ENCODE data around the gene ZNF467.

ZNF467 gene

GRCh38 chr7:149763563-149764240, 9.7 kb downstream of the ZNF467 start:
- no CpG with 5 or more reads among the region's 22 CpGs for WGBS (ENCODE audit: insufficient coverage, insufficient read length)
- H3K27me3 ChIP-seq (ENCODE audit: control insufficient read depth, insufficient read depth, low read length): peaks cover 70% of the 10 kb centered on the region
- no peak overlapping the region for H3K4me3 ChIP-seq (ENCODE audit: low read length)

GRCh38 chr7:149762610-149763009, 10.8 kb downstream of the ZNF467 start:
- Histone ChIP-seq H3K27ac (ENCODE audit: low read length) (no peak overlapping the region), H3K36me3 (ENCODE audit: control insufficient read depth, insufficient read depth, low read length) (no peaks in the 10 kb centered on the region), H3K4me3 (ENCODE audit: low read length) (no peak overlapping the region), H3K4me1 (ENCODE audit: control insufficient read depth, insufficient read depth, low read length) (peaks cover 14% of the 10 kb centered on the region), H3K27me3 (ENCODE audit: control insufficient read depth, insufficient read depth, low read length) (peaks cover 60% of the 10 kb centered on the region), H3K9me3 (ENCODE audit: control insufficient read depth, insufficient read depth, low read length) (no peaks in the 10 kb centered on the region)
- no peak for DNase-seq (ENCODE audit: low read depth, low spot score)
- WGBS (ENCODE audit: insufficient coverage, insufficient read length): no CpG with 5 or more reads among the region's 10 CpGs

More at GRCh38 chr7:149763563-149764240, 9.7 kb downstream of the ZNF467 start:
- Histone ChIP-seq H3K36me3 (ENCODE audit: control insufficient read depth, insufficient read depth, low read length) (no peaks in the 10 kb centered on the region), H3K9me3 (ENCODE audit: control insufficient read depth, insufficient read depth, low read length) (no peaks in the 10 kb centered on the region), H3K27ac (ENCODE audit: low read length) (no peak overlapping the region), H3K4me1 (ENCODE audit: control insufficient read depth, insufficient read depth, low read length) (peaks cover 14% of the 10 kb centered on the region)
- no peak for DNase-seq (ENCODE audit: low read depth, low spot score)

- peaks cover 55% of the 10 kb centered on the region for H3K27me3 ChIP-seq (ENCODE audit: control insufficient read depth, insufficient read depth, low read length)
- WGBS (ENCODE audit: insufficient coverage, insufficient read length): no CpG with 5 or more reads among the region's 4 CpGs
Observed at GRCh38 chr7:149762089-149762488, 11.3 kb downstream of the ZNF467 start.

GRCh38 chr7:149761307-149761706, 12.1 kb downstream of the ZNF467 start:
- H3K27me3 ChIP-seq (ENCODE audit: control insufficient read depth, insufficient read depth, low read length): peaks cover 47% of the 10 kb centered on the region
- no peaks in the 10 kb centered on the region for H3K9me3 ChIP-seq (ENCODE audit: control insufficient read depth, insufficient read depth, low read length)
- H3K36me3 ChIP-seq (ENCODE audit: control insufficient read depth, insufficient read depth, low read length): no peaks in the 10 kb centered on the region
- no peak overlapping the region for H3K27ac ChIP-seq (ENCODE audit: low read length)
- no peak for DNase-seq (ENCODE audit: low read depth, low spot score)
- WGBS (ENCODE audit: insufficient coverage, insufficient read length): no CpG with 5 or more reads among the region's 5 CpGs
- peaks cover 14% of the 10 kb centered on the region for H3K4me1 ChIP-seq (ENCODE audit: control insufficient read depth, insufficient read depth, low read length)
- no peak overlapping the region for H3K4me3 ChIP-seq (ENCODE audit: low read length)

More at GRCh38 chr7:149762089-149762488, 11.3 kb downstream of the ZNF467 start:
- Histone ChIP-seq H3K4me1 (ENCODE audit: control insufficient read depth, insufficient read depth, low read length) (peaks cover 14% of the 10 kb centered on the region), H3K4me3 (ENCODE audit: low read length) (no peak overlapping the region), H3K27ac (ENCODE audit: low read length) (no peak overlapping the region), H3K36me3 (ENCODE audit: control insufficient read depth, insufficient read depth, low read length) (no peaks in the 10 kb centered on the region), H3K9me3 (ENCODE audit: control insufficient read depth, insufficient read depth, low read length) (no peaks in the 10 kb centered on the region)
- no peak for DNase-seq (ENCODE audit: low read depth, low spot score)

GRCh38 chr7:149760538-149760937, 12.8 kb downstream of the ZNF467 start:
- H3K27me3 ChIP-seq (ENCODE audit: control insufficient read depth, insufficient read depth, low read length): peaks cover 39% of the 10 kb centered on the region
- no peaks in the 10 kb centered on the region for H3K9me3 ChIP-seq (ENCODE audit: control insufficient read depth, insufficient read depth, low read length)
- no CpG with 5 or more reads among the region's 6 CpGs for WGBS (ENCODE audit: insufficient coverage, insufficient read length)

GRCh38 chr7:149759093-149759860, 14.1 kb downstream of the ZNF467 start:
- WGBS (ENCODE audit: insufficient coverage, insufficient read length): no CpG with 5 or more reads among the region's 12 CpGs
- DNase-seq (ENCODE audit: low read depth, low spot score): no peak
- Histone ChIP-seq H3K4me3 (ENCODE audit: low read length) (no peak overlapping the region), H3K27ac (ENCODE audit: low read length) (no peak overlapping the region), H3K36me3 (ENCODE audit: control insufficient read depth, insufficient read depth, low read length) (no peaks in the 10 kb centered on the region), H3K27me3 (ENCODE audit: control insufficient read depth, insufficient read depth, low read length) (peaks cover 26% of the 10 kb centered on the region), H3K4me1 (ENCODE audit: control insufficient read depth, insufficient read depth, low read length) (no peaks in the 10 kb centered on the region), H3K9me3 (ENCODE audit: control insufficient read depth, insufficient read depth, low read length) (no peaks in the 10 kb centered on the region)

More at GRCh38 chr7:149760538-149760937, 12.8 kb downstream of the ZNF467 start:
- Histone ChIP-seq H3K36me3 (ENCODE audit: control insufficient read depth, insufficient read depth, low read length) (no peaks in the 10 kb centered on the region), H3K4me3 (ENCODE audit: low read length) (no peak overlapping the region), H3K27ac (ENCODE audit: low read length) (no peak overlapping the region), H3K4me1 (ENCODE audit: control insufficient read depth, insufficient read depth, low read length) (peaks cover 7% of the 10 kb centered on the region)
- DNase-seq (ENCODE audit: low read depth, low spot score): no peak

GRCh38 chr7:149753375-149754233, 19.8 kb downstream of the ZNF467 start:
- no peaks in the 10 kb centered on the region for H3K4me1 ChIP-seq (ENCODE audit: control insufficient read depth, insufficient read depth, low read length)
- H3K9me3 ChIP-seq (ENCODE audit: control insufficient read depth, insufficient read depth, low read length): no peaks in the 10 kb centered on the region
- H3K27ac ChIP-seq (ENCODE audit: low read length): no peak overlapping the region
- H3K27me3 ChIP-seq (ENCODE audit: control insufficient read depth, insufficient read depth, low read length): no peaks in the 10 kb centered on the region
- H3K4me3 ChIP-seq (ENCODE audit: low read length): no peak overlapping the region
- WGBS (ENCODE audit: insufficient coverage, insufficient read length): no CpG with 5 or more reads among the region's 20 CpGs
- no peaks in the 10 kb centered on the region for H3K36me3 ChIP-seq (ENCODE audit: control insufficient read depth, insufficient read depth, low read length)
- DNase-seq (ENCODE audit: low read depth, low spot score): no peak

GRCh38 chr7:149752646-149753045, 20.7 kb downstream of the ZNF467 start:
- no peak overlapping the region for H3K27ac ChIP-seq (ENCODE audit: low read length)
- H3K36me3 ChIP-seq (ENCODE audit: control insufficient read depth, insufficient read depth, low read length): no peaks in the 10 kb centered on the region
- H3K4me1 ChIP-seq (ENCODE audit: control insufficient read depth, insufficient read depth, low read length): 0 out of 2 replicates have a peak, but pooled peaks cover 1% of the 10 kb centered on the region
- no CpG with 5 or more reads among the region's 5 CpGs for WGBS (ENCODE audit: insufficient coverage, insufficient read length)
- H3K9me3 ChIP-seq (ENCODE audit: control insufficient read depth, insufficient read depth, low read length): no peaks in the 10 kb centered on the region
- no peak for DNase-seq (ENCODE audit: low read depth, low spot score)
- H3K4me3 ChIP-seq (ENCODE audit: low read length): no peak overlapping the region
- H3K27me3 ChIP-seq (ENCODE audit: control insufficient read depth, insufficient read depth, low read length): no peaks in the 10 kb centered on the region

GRCh38 chr7:149751043-149751775, 22.2 kb downstream of the ZNF467 start:
- H3K9me3 ChIP-seq (ENCODE audit: control insufficient read depth, insufficient read depth, low read length): no peaks in the 10 kb centered on the region
- H3K4me3 ChIP-seq (ENCODE audit: low read length): no peak overlapping the region
- H3K36me3 ChIP-seq (ENCODE audit: control insufficient read depth, insufficient read depth, low read length): no peaks in the 10 kb centered on the region
- no peaks in the 10 kb centered on the region for H3K27me3 ChIP-seq (ENCODE audit: control insufficient read depth, insufficient read depth, low read length)
- H3K4me1 ChIP-seq (ENCODE audit: control insufficient read depth, insufficient read depth, low read length): 0 out of 2 replicates have a peak, but pooled peaks cover 1% of the 10 kb centered on the region
- no peak for DNase-seq (ENCODE audit: low read depth, low spot score)
- WGBS (ENCODE audit: insufficient coverage, insufficient read length): no CpG with 5 or more reads among the region's 8 CpGs
- no peak overlapping the region for H3K27ac ChIP-seq (ENCODE audit: low read length)

Measured in iPS DF 6.9 (cell line).